K562 (cell line): ENCODE measurements around the gene TMBIM4. TPM values are rescaled to one million over a fixed set of nuclear protein-coding genes. Genes with fewer than 3 reads are reported as not detected.

Experiments
- EP300 ChIP-seq: IDR thresholded peaks from 2 replicates; pipeline ENCODE4 v1.6.1; 2012; ENCODE audit warnings: low read length, improper control_type of control experiment
- FIP1L1 ChIP-seq: fragments of 200-400 bp; formaldehyde crosslinking; IDR thresholded peaks from 2 replicates; pipeline ENCODE4 v1.6.1; 2018; ENCODE audit warnings: mild to moderate bottlenecking, low read depth, low read length; ENCODE audit not compliant: poor library complexity, severe bottlenecking
- KLF10 ChIP-seq: fragments of 250-450 bp; sonication (Bioruptor Pico); IDR thresholded peaks from 2 replicates; pipeline ENCODE4 v1.6.1; 2021; ENCODE audit warnings: matching md5 sums
- MTA1 ChIP-seq: fragments of 450-650 bp; IDR thresholded peaks from 2 replicates; pipeline ENCODE4 v1.6.1; 2017; ENCODE audit warnings: borderline replicate concordance
- POLR2H ChIP-seq: IDR thresholded peaks from 2 replicates; pipeline ENCODE4 v1.6.1; 2016; ENCODE audit warnings: missing genetic modification characterization, low read depth, mild to moderate bottlenecking, control low read depth, missing compliant biosample characterization, moderate library complexity
- POLR3A ChIP-seq: IDR thresholded peaks from 2 replicates; pipeline ENCODE4 v1.6.1; 2011; ENCODE audit warnings: borderline replicate concordance, mild to moderate bottlenecking, moderate library complexity; ENCODE audit not compliant: insufficient read length, insufficient read depth; ENCODE audit errors: extremely low read depth
- TOE1 ChIP-seq, 2 experiments: fragments of 450-650 bp in 1 of 2; sonication (generic) in 1 of 2; formaldehyde crosslinking in 1 of 2; IDR thresholded peaks; 2 replicates each; pipeline versions ENCODE4 v1.7.1 to v1.8.0; 2016 to 2022; ENCODE audit warnings: borderline replicate concordance in 2 of 2, mild to moderate bottlenecking in 2 of 2, antibody characterized with exemption in 1 of 2, inconsistent platforms in 1 of 2, low read depth in 1 of 2, missing genetic modification reagents in 1 of 2, moderate library complexity in 1 of 2
- ZBTB8A ChIP-seq: fragments of 450-650 bp; IDR thresholded peaks from 2 replicates; pipeline ENCODE4 v1.6.1; 2018; ENCODE audit warnings: mild to moderate bottlenecking, moderate library complexity; ENCODE audit not compliant: partially characterized antibody
- ZNF655 ChIP-seq: fragments of 250-450 bp; sonication (Bioruptor Pico); IDR thresholded peaks from 2 replicates; pipeline ENCODE4 v1.5.0; 2021
- polyA plus RNA-seq, 8 experiments: library from polyadenylated mRNA; depleted of rRNA in 4 of 8; stranded (reverse) in 5 of 8; unstranded in 3 of 8; fragments of >200 nt; fragmentation: Nextera tagmentation in 2 of 8; fragmentation: Illumina TruSeq in 1 of 8; extraction: Ambion mirVana in 2 of 8; extraction: Trizol in 1 of 8; gene quantifications; 2 replicates each; pipeline versions ENCODE4 v1.2.1 to v1.2.3, GENCODE V29; 2011 to 2014; ENCODE audit warnings: inconsistent platforms in 1 of 8, missing spikeins in 1 of 8
- total RNA-seq, 7 experiments: library from RNA; depleted of rRNA in 6 of 7; stranded (reverse); fragments of >200 nt in 6 of 7; fragmentation: Illumina TruSeq in 2 of 7; extraction: Trizol in 2 of 7; gene quantifications; 2 replicates each; pipeline versions ENCODE4 v1.2.1 to v1.2.3, GENCODE V29; 2011 to 2021; ENCODE audit warnings: low replicate concordance in 1 of 7
- TF ChIP-seq, protein P1 (sequence below): IDR thresholded peaks from 2 replicates; pipeline ENCODE4 v1.6.1; 2011; ENCODE audit not compliant: insufficient read length; ENCODE audit errors: extremely low read depth
- TF ChIP-seq, protein P2 (sequence below), 2 experiments: fragments of 450-650 bp; IDR thresholded peaks; 2 replicates each; pipeline ENCODE4 v1.6.1; 2018; ENCODE audit warnings: mild to moderate bottlenecking in 2 of 2, low read depth in 1 of 2; ENCODE audit not compliant: partially characterized antibody in 2 of 2
- TF ChIP-seq, protein P3 (sequence below): sonication (generic); formaldehyde crosslinking; IDR thresholded peaks from 2 replicates; pipeline ENCODE4 v1.8.0; 2023; ENCODE audit warnings: missing genetic modification reagents, mild to moderate bottlenecking, borderline replicate concordance

The TMBIM4 gene
- total and polyA plus RNA-seq, 9 of the 15 experiments (the other 6 are each of a cell fraction or from before 2014, with no cell fraction given), result 18.6 to 272 (median 50.0) TPM

- TF ChIP-seq TOE1 (IDR thresholded peaks at IDR 0.05; ENCODE audit: borderline replicate concordance) (peak; percentile 60; the same call in 1 of the 2 replicates), TOE1 (CRISPR knock-in tag; IDR thresholded peaks at IDR 0.05; ENCODE audit: borderline replicate concordance, low read depth) (no peak), KLF10 (CRISPR knock-in tag) (no peak), FIP1L1 (peak; percentile 71), POLR2H (tag) (peak; percentile 94), EP300 (peak; percentile 9; the same call in 1 of the 2 replicates), POLR3A (no peak), MTA1 (peak; percentile 50; the same call in 1 of the 2 replicates), ZBTB8A (no peak), ZNF655 (CRISPR knock-in tag) (no peak)
- TF ChIP-seq, protein P1, sequence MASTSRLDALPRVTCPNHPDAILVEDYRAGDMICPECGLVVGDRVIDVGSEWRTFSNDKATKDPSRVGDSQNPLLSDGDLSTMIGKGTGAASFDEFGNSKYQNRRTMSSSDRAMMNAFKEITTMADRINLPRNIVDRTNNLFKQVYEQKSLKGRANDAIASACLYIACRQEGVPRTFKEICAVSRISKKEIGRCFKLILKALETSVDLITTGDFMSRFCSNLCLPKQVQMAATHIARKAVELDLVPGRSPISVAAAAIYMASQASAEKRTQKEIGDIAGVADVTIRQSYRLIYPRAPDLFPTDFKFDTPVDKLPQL, result no peak
- TF ChIP-seq, protein P2, sequence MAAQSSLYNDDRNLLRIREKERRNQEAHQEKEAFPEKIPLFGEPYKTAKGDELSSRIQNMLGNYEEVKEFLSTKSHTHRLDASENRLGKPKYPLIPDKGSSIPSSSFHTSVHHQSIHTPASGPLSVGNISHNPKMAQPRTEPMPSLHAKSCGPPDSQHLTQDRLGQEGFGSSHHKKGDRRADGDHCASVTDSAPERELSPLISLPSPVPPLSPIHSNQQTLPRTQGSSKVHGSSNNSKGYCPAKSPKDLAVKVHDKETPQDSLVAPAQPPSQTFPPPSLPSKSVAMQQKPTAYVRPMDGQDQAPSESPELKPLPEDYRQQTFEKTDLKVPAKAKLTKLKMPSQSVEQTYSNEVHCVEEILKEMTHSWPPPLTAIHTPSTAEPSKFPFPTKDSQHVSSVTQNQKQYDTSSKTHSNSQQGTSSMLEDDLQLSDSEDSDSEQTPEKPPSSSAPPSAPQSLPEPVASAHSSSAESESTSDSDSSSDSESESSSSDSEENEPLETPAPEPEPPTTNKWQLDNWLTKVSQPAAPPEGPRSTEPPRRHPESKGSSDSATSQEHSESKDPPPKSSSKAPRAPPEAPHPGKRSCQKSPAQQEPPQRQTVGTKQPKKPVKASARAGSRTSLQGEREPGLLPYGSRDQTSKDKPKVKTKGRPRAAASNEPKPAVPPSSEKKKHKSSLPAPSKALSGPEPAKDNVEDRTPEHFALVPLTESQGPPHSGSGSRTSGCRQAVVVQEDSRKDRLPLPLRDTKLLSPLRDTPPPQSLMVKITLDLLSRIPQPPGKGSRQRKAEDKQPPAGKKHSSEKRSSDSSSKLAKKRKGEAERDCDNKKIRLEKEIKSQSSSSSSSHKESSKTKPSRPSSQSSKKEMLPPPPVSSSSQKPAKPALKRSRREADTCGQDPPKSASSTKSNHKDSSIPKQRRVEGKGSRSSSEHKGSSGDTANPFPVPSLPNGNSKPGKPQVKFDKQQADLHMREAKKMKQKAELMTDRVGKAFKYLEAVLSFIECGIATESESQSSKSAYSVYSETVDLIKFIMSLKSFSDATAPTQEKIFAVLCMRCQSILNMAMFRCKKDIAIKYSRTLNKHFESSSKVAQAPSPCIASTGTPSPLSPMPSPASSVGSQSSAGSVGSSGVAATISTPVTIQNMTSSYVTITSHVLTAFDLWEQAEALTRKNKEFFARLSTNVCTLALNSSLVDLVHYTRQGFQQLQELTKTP (IDR thresholded peaks at IDR 0.05; ENCODE audit: low read depth in 1 of 2, partially characterized antibody in 2 of 2), result peak in 1 of 2 experiments; percentile 67
- TF ChIP-seq, protein P3, sequence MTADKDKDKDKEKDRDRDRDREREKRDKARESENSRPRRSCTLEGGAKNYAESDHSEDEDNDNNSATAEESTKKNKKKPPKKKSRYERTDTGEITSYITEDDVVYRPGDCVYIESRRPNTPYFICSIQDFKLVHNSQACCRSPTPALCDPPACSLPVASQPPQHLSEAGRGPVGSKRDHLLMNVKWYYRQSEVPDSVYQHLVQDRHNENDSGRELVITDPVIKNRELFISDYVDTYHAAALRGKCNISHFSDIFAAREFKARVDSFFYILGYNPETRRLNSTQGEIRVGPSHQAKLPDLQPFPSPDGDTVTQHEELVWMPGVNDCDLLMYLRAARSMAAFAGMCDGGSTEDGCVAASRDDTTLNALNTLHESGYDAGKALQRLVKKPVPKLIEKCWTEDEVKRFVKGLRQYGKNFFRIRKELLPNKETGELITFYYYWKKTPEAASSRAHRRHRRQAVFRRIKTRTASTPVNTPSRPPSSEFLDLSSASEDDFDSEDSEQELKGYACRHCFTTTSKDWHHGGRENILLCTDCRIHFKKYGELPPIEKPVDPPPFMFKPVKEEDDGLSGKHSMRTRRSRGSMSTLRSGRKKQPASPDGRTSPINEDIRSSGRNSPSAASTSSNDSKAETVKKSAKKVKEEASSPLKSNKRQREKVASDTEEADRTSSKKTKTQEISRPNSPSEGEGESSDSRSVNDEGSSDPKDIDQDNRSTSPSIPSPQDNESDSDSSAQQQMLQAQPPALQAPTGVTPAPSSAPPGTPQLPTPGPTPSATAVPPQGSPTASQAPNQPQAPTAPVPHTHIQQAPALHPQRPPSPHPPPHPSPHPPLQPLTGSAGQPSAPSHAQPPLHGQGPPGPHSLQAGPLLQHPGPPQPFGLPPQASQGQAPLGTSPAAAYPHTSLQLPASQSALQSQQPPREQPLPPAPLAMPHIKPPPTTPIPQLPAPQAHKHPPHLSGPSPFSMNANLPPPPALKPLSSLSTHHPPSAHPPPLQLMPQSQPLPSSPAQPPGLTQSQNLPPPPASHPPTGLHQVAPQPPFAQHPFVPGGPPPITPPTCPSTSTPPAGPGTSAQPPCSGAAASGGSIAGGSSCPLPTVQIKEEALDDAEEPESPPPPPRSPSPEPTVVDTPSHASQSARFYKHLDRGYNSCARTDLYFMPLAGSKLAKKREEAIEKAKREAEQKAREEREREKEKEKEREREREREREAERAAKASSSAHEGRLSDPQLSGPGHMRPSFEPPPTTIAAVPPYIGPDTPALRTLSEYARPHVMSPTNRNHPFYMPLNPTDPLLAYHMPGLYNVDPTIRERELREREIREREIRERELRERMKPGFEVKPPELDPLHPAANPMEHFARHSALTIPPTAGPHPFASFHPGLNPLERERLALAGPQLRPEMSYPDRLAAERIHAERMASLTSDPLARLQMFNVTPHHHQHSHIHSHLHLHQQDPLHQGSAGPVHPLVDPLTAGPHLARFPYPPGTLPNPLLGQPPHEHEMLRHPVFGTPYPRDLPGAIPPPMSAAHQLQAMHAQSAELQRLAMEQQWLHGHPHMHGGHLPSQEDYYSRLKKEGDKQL (CRISPR knock-in tag), result no peak
Measured at GRCh38 chr12:66169221-66170170, at the start of gene TMBIM4 (continued).
